Natural killer cell (primary cell): Measurements from ENCODE around the gene UBXN2A. TPM values are rescaled to one million over a fixed set of nuclear protein-coding genes. Genes with fewer than 3 reads are reported as not detected.

ENCODE experiments used
- ATAC-seq, 3 donors: fragments of 150-1000 bp in 2 of 3; fragments of 200-7000 bp in 1 of 3; cut with Tn5 transposase; 1 replicate in 1 of 3; 2 replicates in 2 of 3; pipeline ENCODE4 v1.10.0; 2021; ENCODE audit warnings: mild to moderate bottlenecking in 2 of 3, moderate library complexity in 2 of 3
- DNase-seq, 2 donors: peaks; one replicate each; pipeline versions ENCODE4 v3.0.0 to v3.0.0-alpha.2; 2013 to 2021; ENCODE audit warnings: mixed read lengths in 1 of 2
- H3K27ac ChIP-seq: one replicate; pipeline ENCODE4 v1.5.1; 2013; ENCODE audit warnings: mild to moderate bottlenecking, low read length
- H3K27me3 ChIP-seq: one replicate; pipeline ENCODE4 v1.6.1; 2013; ENCODE audit warnings: low read length; ENCODE audit not compliant: control insufficient read depth, insufficient read depth
- H3K36me3 ChIP-seq: one replicate; pipeline ENCODE4 v1.6.1; 2013; ENCODE audit warnings: low read length; ENCODE audit not compliant: control insufficient read depth, insufficient read depth
- H3K4me1 ChIP-seq: one replicate; pipeline ENCODE4 v1.6.1; 2013; ENCODE audit warnings: low read length; ENCODE audit not compliant: control insufficient read depth, insufficient read depth
- H3K4me3 ChIP-seq: one replicate; pipeline ENCODE4 v1.5.1; 2013; ENCODE audit warnings: low read length
- H3K9me3 ChIP-seq: one replicate; pipeline ENCODE4 v1.6.1; 2013; ENCODE audit warnings: low read length; ENCODE audit not compliant: control insufficient read depth, insufficient read depth
- H3K27ac Mint-ChIP-seq, 2 donors: one replicate each; pipeline ENCODE4 v1.8.0; 2022; ENCODE audit warnings: mild to moderate bottlenecking in 2 of 2, mixed read lengths in 2 of 2, moderate library complexity in 1 of 2
- H3K27me3 Mint-ChIP-seq, 2 donors: one replicate each; pipeline ENCODE4 v1.8.0; 2022; ENCODE audit warnings: low read depth in 2 of 2, mixed read lengths in 2 of 2
- H3K36me3 Mint-ChIP-seq: one replicate; pipeline ENCODE4 v1.8.0; 2022; ENCODE audit warnings: mixed read lengths
- H3K4me1 Mint-ChIP-seq, 2 donors: one replicate each; pipeline ENCODE4 v1.8.0; 2022; ENCODE audit warnings: mixed read lengths in 2 of 2
- H3K4me3 Mint-ChIP-seq: one replicate; pipeline ENCODE4 v1.8.0; 2022; ENCODE audit warnings: mild to moderate bottlenecking, moderate library complexity, mixed read lengths
- H3K9me3 Mint-ChIP-seq, 2 donors: one replicate each; pipeline ENCODE4 v1.8.0; 2022; ENCODE audit warnings: mixed read lengths in 2 of 2
- WGBS: methylation state at CpG from one replicate; pipeline ENCODE4 v1.1.7; 2013; ENCODE audit warnings: missing lambda C conversion rate; ENCODE audit not compliant: insufficient coverage; 5-methylcytosine and 5-hydroxymethylcytosine counted together
- intact Hi-C: fragments of 100-400 bp; cut with micrococcal nuclease; formaldehyde crosslinking; loops from one replicate; pipeline ENCODE4 v1.14.2; 2022
- total RNA-seq, 4 donors: library from RNA; stranded (reverse); fragments of 120-200 nt in 1 of 4; gene quantifications; one replicate each; pipeline versions ENCODE4 v1.2.3 to v1.2.4, GENCODE V29; 2013 to 2022
- TF ChIP-seq, protein P1 (sequence below): fragments of 200-600 bp; IDR thresholded peaks from one replicate; pipeline ENCODE4 v1.8.0; 2022; ENCODE audit warnings: antibody characterized with exemption

Gene UBXN2A
- total RNA-seq, 3 donors from 2014 or later (not counting 1 experiment from before 2014, with no cell fraction given): 14.7 to 18.0 (median 16.2) TPM

DNA sequence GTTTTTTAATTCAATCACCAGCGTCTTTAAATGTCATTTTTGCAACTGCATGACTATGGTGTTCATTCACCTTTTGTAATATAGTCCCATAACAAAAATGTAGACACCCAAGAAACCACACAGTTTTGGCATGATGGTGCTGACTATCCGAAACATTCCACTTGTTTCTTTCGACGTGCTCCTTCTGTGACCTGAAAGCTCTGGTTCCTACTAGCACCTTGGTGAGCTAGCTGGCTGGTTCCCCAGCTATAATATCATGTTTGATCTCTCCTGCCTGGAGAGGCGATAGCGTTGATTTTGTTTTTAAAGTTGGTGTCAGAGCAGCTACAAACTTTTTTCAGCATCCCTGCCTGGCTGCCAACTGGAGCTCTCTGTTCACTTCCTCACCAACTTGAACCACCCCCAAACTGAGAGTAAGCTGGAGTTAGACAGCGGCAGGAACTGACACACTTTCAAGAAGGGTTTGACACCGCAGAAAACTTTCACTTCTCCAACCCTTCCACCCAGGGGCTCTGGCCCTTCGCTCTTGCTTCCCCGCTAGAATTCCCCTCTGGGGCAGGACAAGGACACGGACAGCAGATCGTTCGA lies 14.5 kb upstream of the UBXN2A start:
- H3K4me1 ChIP-seq: peaks cover 22% of the 10 kb centered on the region

DNA sequence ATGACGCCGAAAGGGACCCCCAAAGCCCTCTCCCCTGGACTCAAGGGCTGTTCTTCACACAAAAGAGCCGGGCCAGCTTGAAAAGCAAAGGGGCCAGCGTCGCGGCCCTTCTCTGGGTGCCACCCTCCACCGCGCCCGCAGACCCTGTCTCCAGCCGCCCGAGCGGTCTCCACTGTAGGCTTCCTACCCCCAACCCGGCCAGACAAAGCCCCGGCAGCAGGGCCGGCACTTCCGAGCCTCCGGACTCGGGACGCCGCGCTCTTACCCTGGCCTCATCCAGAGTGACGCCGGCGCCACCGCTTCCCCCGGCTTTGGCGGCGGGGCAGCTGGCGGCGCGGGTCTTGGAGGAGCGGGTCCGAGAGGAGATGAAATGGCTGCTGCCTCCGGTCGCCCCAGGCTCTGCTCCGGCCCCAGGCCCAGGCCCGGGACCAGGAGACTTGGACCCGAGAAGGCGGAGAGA lies 13.9 kb upstream of the UBXN2A start:
- peak; percentile 1 to 3 (median 2) for ATAC-seq
- Mint-ChIP-seq H3K4me3 (peak overlapping the region; percentile 98), H3K4me1 (peaks cover 56 to 57% of the 10 kb centered on the region in 2 donors), H3K36me3 (no peaks in the 10 kb centered on the region), H3K27me3 (no peaks in the 10 kb centered on the region), H3K9me3 (no peaks in the 10 kb centered on the region), H3K27ac (peak overlapping the region; percentile 99 to 100)
- peak in 1 of 2 donors; percentile 47 for DNase-seq
- Histone ChIP-seq H3K27me3 (no peaks in the 10 kb centered on the region), H3K9me3 (no peaks in the 10 kb centered on the region), H3K27ac (peak overlapping the region; percentile 97), H3K4me1 (peaks cover 19% of the 10 kb centered on the region), H3K4me3 (peak overlapping the region; percentile 98), H3K36me3 (no peaks in the 10 kb centered on the region)
- TF ChIP-seq, protein P1, sequence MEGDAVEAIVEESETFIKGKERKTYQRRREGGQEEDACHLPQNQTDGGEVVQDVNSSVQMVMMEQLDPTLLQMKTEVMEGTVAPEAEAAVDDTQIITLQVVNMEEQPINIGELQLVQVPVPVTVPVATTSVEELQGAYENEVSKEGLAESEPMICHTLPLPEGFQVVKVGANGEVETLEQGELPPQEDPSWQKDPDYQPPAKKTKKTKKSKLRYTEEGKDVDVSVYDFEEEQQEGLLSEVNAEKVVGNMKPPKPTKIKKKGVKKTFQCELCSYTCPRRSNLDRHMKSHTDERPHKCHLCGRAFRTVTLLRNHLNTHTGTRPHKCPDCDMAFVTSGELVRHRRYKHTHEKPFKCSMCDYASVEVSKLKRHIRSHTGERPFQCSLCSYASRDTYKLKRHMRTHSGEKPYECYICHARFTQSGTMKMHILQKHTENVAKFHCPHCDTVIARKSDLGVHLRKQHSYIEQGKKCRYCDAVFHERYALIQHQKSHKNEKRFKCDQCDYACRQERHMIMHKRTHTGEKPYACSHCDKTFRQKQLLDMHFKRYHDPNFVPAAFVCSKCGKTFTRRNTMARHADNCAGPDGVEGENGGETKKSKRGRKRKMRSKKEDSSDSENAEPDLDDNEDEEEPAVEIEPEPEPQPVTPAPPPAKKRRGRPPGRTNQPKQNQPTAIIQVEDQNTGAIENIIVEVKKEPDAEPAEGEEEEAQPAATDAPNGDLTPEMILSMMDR: no peak
- intact Hi-C loops: no loop called here
- under 1% methylated on average over 39 of the region's 39 CpGs for WGBS

More for the DNA sequence above, 14.5 kb upstream of the UBXN2A start:
- Mint-ChIP-seq H3K27me3 (no peaks in the 10 kb centered on the region), H3K27ac (peak overlapping the region; percentile 99 to 100), H3K4me3 (peak overlapping the region; percentile 98), H3K4me1 (peaks cover 56 to 60% of the 10 kb centered on the region in 2 donors), H3K36me3 (no peaks in the 10 kb centered on the region), H3K9me3 (no peaks in the 10 kb centered on the region)
- 2% methylated on average over 13 of the region's 13 CpGs for WGBS
- Histone ChIP-seq H3K9me3 (no peaks in the 10 kb centered on the region), H3K27me3 (no peaks in the 10 kb centered on the region), H3K27ac (peak overlapping the region; percentile 97), H3K4me3 (peak overlapping the region; percentile 98), H3K36me3 (no peaks in the 10 kb centered on the region)
- intact Hi-C loops: no loop called here
- ATAC-seq (peak; percentile 34 to 54 (median 36)), DNase-seq (peak; percentile 56 to 85)
- TF ChIP-seq, protein P1: no peak

DNA sequence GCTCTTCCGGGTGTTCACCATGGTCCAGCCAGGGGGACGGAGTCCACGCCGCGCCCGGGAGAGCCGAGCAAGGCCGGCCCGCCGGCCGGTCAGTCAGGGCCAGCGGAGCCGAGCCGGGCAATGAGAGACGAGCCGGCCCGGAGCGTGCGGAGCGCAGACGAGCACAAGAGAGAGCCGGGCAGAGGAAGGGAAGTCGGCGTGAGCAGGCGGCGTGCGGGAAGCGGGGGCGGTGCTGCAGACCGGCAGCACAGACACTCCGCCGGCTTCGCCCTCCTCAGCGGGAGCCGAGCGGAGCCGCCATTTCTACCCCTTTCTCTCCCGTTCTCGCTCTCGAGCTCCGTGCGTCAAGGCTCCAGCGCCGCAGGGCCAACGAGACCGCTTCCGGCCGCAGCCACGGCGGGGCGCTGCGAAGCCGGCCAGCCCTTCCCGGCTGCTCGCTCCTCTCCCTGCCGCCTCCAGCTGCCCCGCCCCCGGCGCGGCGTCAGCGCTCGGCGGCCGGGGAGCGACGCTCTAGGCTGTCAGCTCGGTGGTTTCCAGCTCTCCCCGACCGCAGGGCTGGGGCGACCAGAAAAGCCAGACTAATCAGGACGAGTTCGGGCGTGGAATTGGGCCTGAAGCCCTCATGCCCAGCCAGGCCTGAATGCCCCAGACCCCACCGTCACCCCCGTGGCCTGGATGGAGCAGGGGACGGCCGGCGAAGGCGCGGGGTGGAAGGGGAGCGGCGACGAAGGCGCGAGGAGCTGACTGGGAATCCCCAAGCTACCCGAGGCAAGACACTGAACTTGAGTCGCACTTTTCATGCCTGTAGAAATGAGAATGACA lies 13.3 kb upstream of the UBXN2A start, which contains the start of gene ATAD2B:
Gene ATAD2B, minus strand, starts transcription at position 374 of the 822 bp plus-strand sequence. Its CDS starts 353 bp downstream, at position 21.
- H3K4me1 Mint-ChIP-seq: peaks cover 50 to 53% of the 10 kb centered on the region in 2 donors
- peak; percentile 91 to 98 for DNase-seq

More for the DNA sequence above, 13.3 kb upstream of the UBXN2A start, which contains the start of gene ATAD2B:
- TF ChIP-seq, protein P1: peak; percentile 55
- Mint-ChIP-seq H3K27ac (peak within 1 kb of the TSS; percentile 99 to 100), H3K9me3 (no peaks in the 10 kb centered on the region), H3K36me3 (no peaks in the 10 kb centered on the region), H3K27me3 (no peaks in the 10 kb centered on the region), H3K4me3 (peak within 1 kb of the TSS; percentile 98)
- intact Hi-C loops: loop anchor here (1.0 kb wide), 3 partner anchors 13 to 149 kb away; partner anchors contain the start of genes SF3B6, UBXN2A and WDCP
- Histone ChIP-seq H3K27me3 (no peaks in the 10 kb centered on the region), H3K9me3 (no peaks in the 10 kb centered on the region), H3K36me3 (no peaks in the 10 kb centered on the region), H3K4me3 (peak within 1 kb of the TSS; percentile 98), H3K27ac (peak within 1 kb of the TSS; percentile 97), H3K4me1 (peaks cover 19% of the 10 kb centered on the region)
- WGBS: under 1% methylated on average over 88 of the region's 88 CpGs
- peak; percentile 79 to 93 (median 83) for ATAC-seq
